ENCODE results near the gene WNT7A.

DNA sequence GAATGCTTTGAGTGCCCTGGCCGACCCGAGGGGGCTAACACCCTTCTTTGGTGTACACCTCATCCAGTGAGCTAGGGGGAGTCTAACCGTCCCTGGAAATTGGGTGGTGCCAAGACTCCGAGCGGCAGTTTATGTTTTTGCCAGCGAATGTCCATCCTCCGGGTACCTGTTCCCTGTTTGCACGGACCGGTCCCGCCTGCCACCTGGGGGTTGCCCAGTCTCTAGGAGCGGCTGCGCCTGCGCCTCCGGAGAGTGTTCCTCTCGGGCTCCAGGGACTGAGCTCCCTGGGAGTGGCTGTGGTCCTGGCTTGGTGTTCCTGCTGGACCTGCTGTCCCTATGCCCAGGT lies 913 bp upstream of the WNT7A start:
- TF ChIP-seq TAF1 (IDR thresholded peaks at IDR 0.05; ENCODE audit: borderline replicate concordance, insufficient read depth, low read length) (no peak), REST (IDR thresholded peaks at IDR 0.05; ENCODE audit: insufficient read depth in 1 of 2, low read depth in 2 of 2, low read length in 2 of 2) (no peak), POLR2AphosphoS5 (IDR thresholded peaks at IDR 0.05; ENCODE audit: low read depth, low read length) (no peak), SIN3A (IDR thresholded peaks at IDR 0.05; ENCODE audit: borderline replicate concordance, insufficient read depth, low read length) (no peak)

Measured in PFSK-1 (cell line).